Neural cell (in vitro differentiated cells): ENCODE measurements around the gene GALNT12.

ENCODE experiments used
- EP300 ChIP-seq: fragments of 450-650 bp; conservative IDR thresholded peaks from 2 replicates; pipeline ENCODE4 v1.6.1; 2014; ENCODE audit warnings: antibody characterized with exemption, mild to moderate bottlenecking, moderate library complexity; ENCODE audit not compliant: poor library complexity, severe bottlenecking
- POLR2AphosphoS5 ChIP-seq: IDR thresholded peaks from 2 replicates; pipeline ENCODE4 v1.6.1; 2012
- TF ChIP-seq, protein P1 (sequence below): fragments of 450-650 bp; IDR thresholded peaks from 2 replicates; pipeline ENCODE4 v1.5.1; 2014; ENCODE audit warnings: antibody characterized with exemption, mild to moderate bottlenecking, moderate library complexity; ENCODE audit not compliant: poor library complexity, severe bottlenecking

DNA sequence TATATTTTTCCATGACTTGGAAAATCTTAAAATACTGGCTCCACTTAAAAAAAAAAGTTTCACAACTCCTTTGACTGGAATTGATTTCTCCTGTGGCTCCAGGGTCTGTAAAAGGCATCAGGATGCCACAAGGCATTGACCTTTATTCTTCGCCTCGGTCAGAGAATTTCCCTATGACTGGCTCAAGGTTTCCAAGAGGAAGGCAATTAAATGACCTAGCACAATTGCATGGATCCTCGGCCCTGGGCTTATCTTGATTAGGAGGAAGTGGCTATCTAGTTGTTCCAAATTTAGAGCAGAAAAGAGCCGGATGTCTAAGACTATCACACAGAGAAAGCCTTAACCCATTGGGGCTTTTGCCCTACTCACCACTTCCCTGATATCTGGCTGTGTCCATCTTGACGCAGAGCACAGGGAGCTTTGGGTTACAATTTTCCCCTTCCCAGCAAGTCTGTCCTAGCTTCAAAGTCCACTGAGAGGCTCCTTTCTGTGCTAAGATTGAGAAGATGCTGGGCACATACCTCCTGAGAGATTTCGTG lies 79.3 kb downstream of the GALNT12 start:
- TF ChIP-seq, protein P1, sequence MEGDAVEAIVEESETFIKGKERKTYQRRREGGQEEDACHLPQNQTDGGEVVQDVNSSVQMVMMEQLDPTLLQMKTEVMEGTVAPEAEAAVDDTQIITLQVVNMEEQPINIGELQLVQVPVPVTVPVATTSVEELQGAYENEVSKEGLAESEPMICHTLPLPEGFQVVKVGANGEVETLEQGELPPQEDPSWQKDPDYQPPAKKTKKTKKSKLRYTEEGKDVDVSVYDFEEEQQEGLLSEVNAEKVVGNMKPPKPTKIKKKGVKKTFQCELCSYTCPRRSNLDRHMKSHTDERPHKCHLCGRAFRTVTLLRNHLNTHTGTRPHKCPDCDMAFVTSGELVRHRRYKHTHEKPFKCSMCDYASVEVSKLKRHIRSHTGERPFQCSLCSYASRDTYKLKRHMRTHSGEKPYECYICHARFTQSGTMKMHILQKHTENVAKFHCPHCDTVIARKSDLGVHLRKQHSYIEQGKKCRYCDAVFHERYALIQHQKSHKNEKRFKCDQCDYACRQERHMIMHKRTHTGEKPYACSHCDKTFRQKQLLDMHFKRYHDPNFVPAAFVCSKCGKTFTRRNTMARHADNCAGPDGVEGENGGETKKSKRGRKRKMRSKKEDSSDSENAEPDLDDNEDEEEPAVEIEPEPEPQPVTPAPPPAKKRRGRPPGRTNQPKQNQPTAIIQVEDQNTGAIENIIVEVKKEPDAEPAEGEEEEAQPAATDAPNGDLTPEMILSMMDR = no peak
- TF ChIP-seq EP300 (no peak), POLR2AphosphoS5 (no peak)
